ENCODE results near the gene CCR5. TPM values are rescaled to one million over a fixed set of nuclear protein-coding genes. Genes with fewer than 3 reads are reported as not detected.
"Not testable (repeated sequence)": the region's sequence is repeated elsewhere in the genome, so short reads cannot be mapped to it uniquely, and the experiment has no call there.

The CCR5 gene
- total RNA-seq, 1 donor from 2014 or later = not detected

GRCh38 chr3:46401579-46401978, 30.8 kb downstream of the CCR5 start:
- Histone ChIP-seq H3K27me3 (ENCODE audit: control insufficient read depth, insufficient read depth, low read length) (no peaks in the 10 kb centered on the region), H3K36me3 (ENCODE audit: control insufficient read depth, insufficient read depth, low read length) (no peaks in the 10 kb centered on the region), H3K4me3 (ENCODE audit: low read depth, low read length) (no peak overlapping the region)
- TF ChIP-seq CTCF (IDR thresholded peaks at IDR 0.05; ENCODE audit: insufficient read depth, low read length, poor library complexity, severe bottlenecking) = no peak
- no peak for DNase-seq (ENCODE audit: low read depth)

GRCh38 chr3:46402902-46403301, 32.2 kb downstream of the CCR5 start:
- not testable (repeated sequence) for DNase-seq (ENCODE audit: low read depth); H3K27me3 ChIP-seq (ENCODE audit: control insufficient read depth, insufficient read depth, low read length)

GRCh38 chr3:46405301-46406019, 34.7 kb downstream of the CCR5 start:
- DNase-seq (ENCODE audit: low read depth) = no peak
- TF ChIP-seq CTCF (IDR thresholded peaks at IDR 0.05; ENCODE audit: insufficient read depth, low read length, poor library complexity, severe bottlenecking) = no peak
- no peaks in the 10 kb centered on the region for H3K36me3 ChIP-seq (ENCODE audit: control insufficient read depth, insufficient read depth, low read length)
- no peak overlapping the region for H3K4me3 ChIP-seq (ENCODE audit: low read depth, low read length)
- H3K27me3 ChIP-seq (ENCODE audit: control insufficient read depth, insufficient read depth, low read length) = no peaks in the 10 kb centered on the region

More at GRCh38 chr3:46402902-46403301, 32.2 kb downstream of the CCR5 start:
- not testable (repeated sequence) for H3K36me3 ChIP-seq (ENCODE audit: control insufficient read depth, insufficient read depth, low read length); H3K4me3 ChIP-seq (ENCODE audit: low read depth, low read length)

GRCh38 chr3:46406443-46406787, 35.7 kb downstream of the CCR5 start:
- no peaks in the 10 kb centered on the region for H3K36me3 ChIP-seq (ENCODE audit: control insufficient read depth, insufficient read depth, low read length)
- no peak for DNase-seq (ENCODE audit: low read depth)
- H3K27me3 ChIP-seq (ENCODE audit: control insufficient read depth, insufficient read depth, low read length) = no peaks in the 10 kb centered on the region
- no peak for TF ChIP-seq CTCF (IDR thresholded peaks at IDR 0.05; ENCODE audit: insufficient read depth, low read length, poor library complexity, severe bottlenecking)
- no peak overlapping the region for H3K4me3 ChIP-seq (ENCODE audit: low read depth, low read length)

- Histone ChIP-seq H3K36me3 (ENCODE audit: control insufficient read depth, insufficient read depth, low read length) (no peaks in the 10 kb centered on the region), H3K4me3 (ENCODE audit: low read depth, low read length) (no peak within 1 kb of the TSS), H3K27me3 (ENCODE audit: control insufficient read depth, insufficient read depth, low read length) (no peaks in the 10 kb centered on the region)
- no peak for DNase-seq (ENCODE audit: low read depth)
- no peak for TF ChIP-seq CTCF (IDR thresholded peaks at IDR 0.05; ENCODE audit: insufficient read depth, low read length, poor library complexity, severe bottlenecking)
Observed at GRCh38 chr3:46406788-46407611, 36.3 kb downstream of the CCR5 start, which contains the start of the genes CCR5AS and CCRL2. Gene CCR5AS, minus strand, starts transcription at chr3:46407066. Gene CCRL2, plus strand, starts transcription at chr3:46407259. Its CDS starts 821 bp downstream, at chr3:46408080.

GRCh38 chr3:46407970-46408369, 37.2 kb downstream of the CCR5 start:
- no peak overlapping the region for H3K4me3 ChIP-seq (ENCODE audit: low read depth, low read length)
- TF ChIP-seq CTCF (IDR thresholded peaks at IDR 0.05; ENCODE audit: insufficient read depth, low read length, poor library complexity, severe bottlenecking) = no peak
- H3K36me3 ChIP-seq (ENCODE audit: control insufficient read depth, insufficient read depth, low read length) = no peaks in the 10 kb centered on the region
- no peaks in the 10 kb centered on the region for H3K27me3 ChIP-seq (ENCODE audit: control insufficient read depth, insufficient read depth, low read length)
- DNase-seq (ENCODE audit: low read depth) = no peak

Measured in kidney epithelial cell (primary cell).